22Rv1 (cell line): ENCODE data around the gene LAMC1.

Experiments
- H3K27ac ChIP-seq: fragments of 450-650 bp; 2 replicates; pipeline ENCODE4 v1.5.1; 2017
- ZFX ChIP-seq: fragments of 450-650 bp; IDR thresholded peaks from 2 replicates; pipeline ENCODE4 v1.6.1; 2017; ENCODE audit warnings: antibody characterized with exemption, borderline replicate concordance
- TF ChIP-seq, protein P1 (sequence below): fragments of 450-650 bp; IDR thresholded peaks from 2 replicates; pipeline ENCODE4 v1.5.1; 2017; ENCODE audit warnings: mild to moderate bottlenecking

LAMC1 gene

GRCh38 chr1:183166454-183166853 is 143.2 kb downstream of the LAMC1 start:
- H3K27ac ChIP-seq = no peak overlapping the region
- TF ChIP-seq, protein P1, sequence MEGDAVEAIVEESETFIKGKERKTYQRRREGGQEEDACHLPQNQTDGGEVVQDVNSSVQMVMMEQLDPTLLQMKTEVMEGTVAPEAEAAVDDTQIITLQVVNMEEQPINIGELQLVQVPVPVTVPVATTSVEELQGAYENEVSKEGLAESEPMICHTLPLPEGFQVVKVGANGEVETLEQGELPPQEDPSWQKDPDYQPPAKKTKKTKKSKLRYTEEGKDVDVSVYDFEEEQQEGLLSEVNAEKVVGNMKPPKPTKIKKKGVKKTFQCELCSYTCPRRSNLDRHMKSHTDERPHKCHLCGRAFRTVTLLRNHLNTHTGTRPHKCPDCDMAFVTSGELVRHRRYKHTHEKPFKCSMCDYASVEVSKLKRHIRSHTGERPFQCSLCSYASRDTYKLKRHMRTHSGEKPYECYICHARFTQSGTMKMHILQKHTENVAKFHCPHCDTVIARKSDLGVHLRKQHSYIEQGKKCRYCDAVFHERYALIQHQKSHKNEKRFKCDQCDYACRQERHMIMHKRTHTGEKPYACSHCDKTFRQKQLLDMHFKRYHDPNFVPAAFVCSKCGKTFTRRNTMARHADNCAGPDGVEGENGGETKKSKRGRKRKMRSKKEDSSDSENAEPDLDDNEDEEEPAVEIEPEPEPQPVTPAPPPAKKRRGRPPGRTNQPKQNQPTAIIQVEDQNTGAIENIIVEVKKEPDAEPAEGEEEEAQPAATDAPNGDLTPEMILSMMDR = no peak
- no peak for TF ChIP-seq ZFX

DNA sequence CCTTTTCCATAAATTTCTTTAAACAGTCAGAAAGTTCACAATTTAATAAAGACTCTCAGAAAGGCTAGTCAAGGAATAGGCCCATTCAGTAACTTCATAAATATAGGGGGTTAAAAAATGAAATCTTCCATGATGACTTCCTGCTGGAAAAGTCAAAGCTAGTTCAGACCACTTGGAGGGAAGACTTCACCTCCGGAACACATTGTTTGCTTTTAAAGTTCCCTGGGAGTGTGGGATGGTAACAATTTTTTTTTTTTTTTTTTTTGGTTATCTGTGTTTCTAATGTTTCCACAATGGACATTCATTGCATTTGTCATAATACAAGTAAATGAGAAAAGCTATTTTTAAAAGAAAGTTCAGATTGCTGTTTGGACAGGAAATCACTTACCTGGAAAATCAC is 144.5 kb downstream of the LAMC1 start:
- H3K27ac ChIP-seq = no peak overlapping the region
- TF ChIP-seq, protein P1 = no peak
- no peak for TF ChIP-seq ZFX

GRCh38 chr1:183168308-183168707 is 145.1 kb downstream of the LAMC1 start:
- TF ChIP-seq ZFX = no peak
- TF ChIP-seq, protein P1 = no peak

GRCh38 chr1:183173828-183174227 is 150.6 kb downstream of the LAMC1 start:
- H3K27ac ChIP-seq = no peak overlapping the region
- TF ChIP-seq ZFX = no peak
- TF ChIP-seq, protein P1 = no peak

More at GRCh38 chr1:183168308-183168707, 145.1 kb downstream of the LAMC1 start:
- no peak overlapping the region for H3K27ac ChIP-seq

- no peak for TF ChIP-seq ZFX
- TF ChIP-seq, protein P1 = no peak
- H3K27ac ChIP-seq = no peak overlapping the region
Observed at GRCh38 chr1:183175631-183176030, 152.4 kb downstream of the LAMC1 start.

- TF ChIP-seq, protein P1 = no peak
- TF ChIP-seq ZFX = no peak
Observed at GRCh38 chr1:183178545-183178944, 155.3 kb downstream of the LAMC1 start.

DNA sequence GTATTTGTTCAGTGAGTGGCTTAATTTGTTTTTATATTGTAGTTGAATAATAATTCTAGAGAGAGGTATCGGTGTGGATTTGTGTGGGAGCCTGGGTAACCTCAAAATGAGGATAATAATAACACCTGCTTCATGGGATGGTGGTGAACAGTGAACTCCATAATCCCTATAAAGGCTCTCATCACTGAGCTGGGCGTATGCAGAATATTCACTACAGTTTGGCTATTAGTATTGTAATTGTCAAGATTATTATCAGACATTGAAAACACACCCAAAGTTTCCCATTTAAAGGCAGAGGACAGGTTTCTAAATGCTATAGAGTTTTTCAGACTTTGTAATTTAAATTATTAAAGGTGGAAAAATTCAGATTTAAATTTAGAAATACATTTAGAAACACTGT is 155.8 kb downstream of the LAMC1 start:
- no peak overlapping the region for H3K27ac ChIP-seq

More at GRCh38 chr1:183178545-183178944, 155.3 kb downstream of the LAMC1 start:
- no peak overlapping the region for H3K27ac ChIP-seq

More for the DNA sequence above, 155.8 kb downstream of the LAMC1 start:
- TF ChIP-seq ZFX = no peak
- TF ChIP-seq, protein P1 = no peak
